Fibroblast of skin of left biceps (primary cell): ENCODE data around the gene SPAG7.
A peak's percentile ranks its signal among the peaks of the same experiment; 100 is the strongest.

Source experiments
- DNase-seq, 2 experiments: peaks; one replicate each; pipeline ENCODE4 v3.0.0-alpha.2; 2013; ENCODE audit warnings: low read depth in 2 of 2

The SPAG7 gene

DNA sequence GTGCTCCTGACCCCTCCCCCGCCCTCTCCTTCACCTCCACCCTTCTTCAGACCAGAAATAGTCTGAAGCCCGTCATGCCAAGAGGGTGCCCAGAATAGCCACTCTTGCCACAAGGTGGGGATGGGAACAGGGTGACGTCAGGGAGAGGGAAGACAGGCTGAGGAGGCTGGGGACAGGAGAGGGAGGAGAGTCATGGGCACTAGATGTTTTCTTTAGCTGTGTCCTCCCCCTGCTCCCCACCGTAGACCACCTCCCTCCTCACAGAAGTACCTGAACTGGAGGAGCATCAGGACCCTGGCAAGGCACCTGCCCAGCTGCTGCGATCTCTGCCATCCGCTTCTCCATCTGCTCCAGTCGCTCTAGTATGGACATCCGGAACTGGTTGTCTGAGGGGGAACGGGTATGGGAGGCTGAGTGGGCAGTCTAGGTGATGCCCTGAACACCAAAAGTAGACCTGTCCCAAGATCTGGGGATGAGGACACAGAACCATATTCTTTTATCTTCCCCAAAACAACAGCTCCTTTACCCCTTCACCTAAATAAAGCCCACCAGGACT is 6.6 kb upstream of the SPAG7 start:
- no peak for DNase-seq

DNA sequence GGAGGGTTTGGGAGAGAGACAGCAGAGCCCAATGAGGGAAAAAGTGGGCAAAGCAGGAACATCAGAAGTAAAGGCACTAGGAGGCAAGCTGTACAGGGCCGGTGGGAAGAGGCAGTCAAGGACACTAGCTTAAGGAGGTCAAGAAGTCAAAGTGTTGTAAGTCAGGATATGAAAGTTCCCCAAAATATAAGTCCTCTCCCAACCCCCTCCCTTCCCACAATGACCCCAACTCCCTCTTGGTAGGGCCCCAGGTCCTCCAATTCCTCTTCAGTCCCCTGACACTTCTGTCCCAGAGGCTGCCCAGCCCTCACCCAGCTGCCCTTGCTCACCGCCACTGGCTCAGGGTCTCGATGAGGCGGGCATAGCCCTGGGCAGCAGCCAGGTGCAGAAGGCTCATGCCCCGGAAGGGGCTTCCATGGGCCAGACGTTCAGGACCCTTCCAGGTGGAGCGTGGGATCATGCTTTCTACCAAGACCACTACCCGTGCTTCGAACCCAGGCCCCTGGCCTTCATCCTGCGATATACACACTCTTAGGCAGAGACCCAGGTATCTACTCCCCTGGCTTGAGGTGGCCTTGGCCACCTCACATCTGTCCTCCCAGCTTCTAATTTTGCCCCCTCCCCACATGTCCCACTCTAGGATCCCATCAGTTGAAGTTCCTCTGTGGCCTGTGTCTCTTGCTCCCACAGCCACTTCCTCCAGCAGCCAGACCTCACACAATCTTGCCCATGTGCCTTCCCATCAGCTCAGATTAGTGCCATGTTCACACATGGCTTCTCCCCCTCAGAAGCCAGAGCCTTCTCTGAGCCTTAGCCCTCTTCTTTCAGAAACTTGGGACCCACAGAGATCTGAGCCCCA is 5.9 kb upstream of the SPAG7 start:
- no peak for DNase-seq

DNA sequence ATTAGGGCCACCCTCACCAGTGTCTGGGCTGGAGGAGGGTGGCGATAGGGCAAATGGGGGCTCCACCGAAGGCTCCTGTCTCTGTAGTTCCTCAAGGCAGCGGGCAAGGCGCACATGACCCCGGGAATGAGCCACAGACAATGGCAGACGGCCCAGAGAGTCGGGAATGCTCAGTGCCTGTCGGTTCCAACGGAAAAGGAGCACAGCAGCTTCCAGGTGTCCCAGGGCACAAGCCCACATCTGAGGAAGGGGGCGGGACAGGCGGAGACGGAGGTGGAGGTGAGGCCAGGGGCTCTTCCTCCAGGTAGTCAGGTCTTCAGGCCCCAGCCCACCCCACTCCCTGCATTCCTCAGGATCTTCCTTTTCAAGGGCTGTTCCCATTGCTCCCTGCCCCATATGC is 5.1 kb upstream of the SPAG7 start:
- no peak for DNase-seq

DNA sequence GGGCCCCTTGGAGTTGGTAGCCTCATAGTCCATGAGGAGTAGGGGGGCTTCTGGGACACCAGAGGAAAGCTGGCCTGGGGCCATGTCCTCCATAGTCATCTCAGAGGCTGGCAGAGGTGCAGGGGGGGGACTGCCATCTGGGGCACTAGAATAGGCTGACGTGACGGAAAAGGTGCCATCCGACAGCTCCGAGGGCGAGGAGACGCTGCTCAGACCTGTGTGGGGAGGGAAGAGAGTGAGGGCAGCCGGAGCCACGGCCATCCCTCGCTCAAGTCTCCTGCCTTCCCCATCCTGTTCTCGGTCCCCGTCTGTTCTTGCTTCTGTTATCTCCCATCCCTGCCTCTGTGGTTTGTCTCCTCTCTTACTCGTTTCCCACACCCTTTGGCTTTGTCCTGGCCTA is 4.7 kb upstream of the SPAG7 start:
- DNase-seq: no peak

DNA sequence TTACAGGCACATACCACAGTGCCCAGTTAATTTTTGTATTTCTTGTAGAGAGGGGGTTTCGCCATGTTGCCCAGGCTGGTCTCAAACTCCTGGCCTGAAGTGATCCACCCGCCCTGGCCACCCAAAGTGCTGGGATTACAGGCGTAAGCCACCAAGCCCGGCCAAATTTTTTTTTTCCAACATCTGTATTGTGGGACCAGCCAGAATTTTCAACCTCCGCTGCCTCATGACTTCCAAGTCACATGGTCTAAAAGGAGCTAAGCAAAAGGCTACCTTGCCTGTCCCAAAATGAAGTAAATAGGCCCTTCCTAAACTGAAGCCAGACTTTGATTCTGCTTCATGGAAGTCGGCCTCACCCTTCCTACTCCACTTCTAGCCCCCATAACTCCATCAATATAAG is 4.2 kb upstream of the SPAG7 start:
- DNase-seq: no peak

DNA sequence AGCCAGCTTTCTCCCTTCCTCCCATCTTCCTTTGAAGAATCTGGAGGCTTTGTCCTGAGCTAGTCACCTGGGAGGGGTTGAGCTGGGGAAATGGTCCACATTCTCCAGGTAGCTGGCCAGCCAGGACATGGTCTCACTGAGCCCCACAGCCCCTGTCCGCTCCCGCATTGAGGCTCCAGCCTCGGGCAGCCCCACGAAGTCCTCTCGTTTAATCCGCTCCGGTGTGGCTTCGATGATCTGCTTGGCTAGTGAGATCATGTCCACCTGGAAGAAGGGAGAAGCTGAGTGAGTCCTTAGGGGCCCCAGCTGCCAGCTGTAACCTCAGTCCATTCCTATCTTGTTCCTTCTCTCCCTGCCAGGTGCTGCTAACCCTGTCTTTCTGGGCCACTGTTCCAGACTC is 2.7 kb upstream of the SPAG7 start:
- DNase-seq: no peak

DNA sequence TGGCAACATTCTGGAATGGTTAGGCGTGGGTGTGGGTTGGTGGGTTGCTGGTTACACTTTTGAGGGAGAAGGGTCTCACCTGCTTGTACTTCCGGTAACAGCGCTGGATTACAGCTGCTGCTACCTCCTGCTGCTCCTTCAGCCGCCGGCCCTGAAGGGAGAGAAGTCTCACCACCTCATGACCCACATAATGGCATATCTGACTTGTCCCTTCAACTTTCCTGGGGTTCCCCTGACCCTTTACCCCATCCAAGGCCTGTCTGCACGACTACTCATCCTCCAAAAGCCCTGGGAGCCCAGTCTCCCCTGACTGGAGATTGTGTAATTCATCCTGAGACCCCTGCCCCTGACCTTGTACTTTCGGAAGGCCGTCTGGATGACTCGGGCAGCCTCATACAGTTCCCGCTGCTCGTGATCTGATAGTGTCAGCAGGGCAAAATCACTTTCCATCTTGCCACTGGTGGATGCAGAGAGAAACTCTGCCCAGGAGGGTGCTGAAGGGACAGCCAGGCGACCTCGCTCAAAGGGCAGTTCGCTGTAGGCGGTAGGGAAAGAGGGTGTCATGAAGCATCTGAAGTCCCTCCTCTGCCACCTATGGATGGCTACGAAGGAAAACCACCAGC is 2.0 kb upstream of the SPAG7 start:
- no peak for DNase-seq

DNA sequence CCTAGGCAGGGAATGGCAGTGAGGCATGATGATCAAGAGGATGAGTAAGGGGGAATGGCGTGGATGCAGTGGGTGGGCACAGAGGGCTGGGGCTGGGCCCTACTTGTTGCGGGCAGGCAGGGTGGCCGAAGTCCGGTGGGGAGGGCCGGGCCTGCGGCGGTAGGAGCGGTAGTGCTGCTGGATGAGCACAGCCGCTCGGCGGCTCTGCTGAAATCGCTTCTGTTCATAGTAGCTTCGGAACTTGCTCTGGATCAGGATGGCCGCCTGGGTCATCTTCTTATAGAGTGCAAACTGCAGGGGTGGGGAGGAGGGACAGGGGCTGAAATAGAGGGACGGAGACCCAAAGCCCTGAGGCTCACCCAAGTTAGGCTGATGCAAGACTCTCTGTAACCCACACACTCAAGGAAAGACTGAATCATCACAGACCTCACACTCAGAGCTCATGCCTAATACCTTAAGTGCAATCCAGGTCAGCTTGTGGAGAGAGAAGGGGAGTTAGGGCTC is 1.5 kb upstream of the SPAG7 start:
- peak; percentile 89 for DNase-seq

DNA sequence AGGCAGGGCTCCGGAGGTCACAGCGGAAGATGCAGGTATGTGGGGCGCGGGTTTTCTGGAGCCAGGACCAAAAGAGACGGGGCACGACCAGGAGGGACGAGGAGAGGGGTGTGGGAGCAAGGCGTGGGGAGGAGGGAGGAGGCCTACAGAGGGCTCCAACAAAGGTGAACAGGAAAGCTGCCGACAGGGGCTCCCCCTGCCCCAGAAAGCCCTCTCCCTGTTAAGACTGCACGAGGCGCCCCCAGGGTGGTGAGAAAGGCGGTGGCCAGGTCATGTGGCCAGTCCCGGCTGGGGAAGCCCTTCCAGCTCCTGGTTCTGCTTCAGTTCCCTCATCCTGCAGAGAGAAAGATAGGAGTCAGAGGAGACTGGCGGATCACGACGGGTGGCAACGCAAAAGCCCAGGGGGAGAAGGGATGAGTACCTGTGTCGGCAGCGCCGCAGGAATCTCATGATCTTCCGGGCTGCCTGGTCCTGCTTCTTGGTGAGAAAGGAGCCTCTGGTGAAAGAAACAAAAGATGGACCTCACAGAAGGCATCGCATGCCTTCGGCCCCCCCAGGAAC is 949 bp upstream of the SPAG7 start:
- DNase-seq: no peak

DNA sequence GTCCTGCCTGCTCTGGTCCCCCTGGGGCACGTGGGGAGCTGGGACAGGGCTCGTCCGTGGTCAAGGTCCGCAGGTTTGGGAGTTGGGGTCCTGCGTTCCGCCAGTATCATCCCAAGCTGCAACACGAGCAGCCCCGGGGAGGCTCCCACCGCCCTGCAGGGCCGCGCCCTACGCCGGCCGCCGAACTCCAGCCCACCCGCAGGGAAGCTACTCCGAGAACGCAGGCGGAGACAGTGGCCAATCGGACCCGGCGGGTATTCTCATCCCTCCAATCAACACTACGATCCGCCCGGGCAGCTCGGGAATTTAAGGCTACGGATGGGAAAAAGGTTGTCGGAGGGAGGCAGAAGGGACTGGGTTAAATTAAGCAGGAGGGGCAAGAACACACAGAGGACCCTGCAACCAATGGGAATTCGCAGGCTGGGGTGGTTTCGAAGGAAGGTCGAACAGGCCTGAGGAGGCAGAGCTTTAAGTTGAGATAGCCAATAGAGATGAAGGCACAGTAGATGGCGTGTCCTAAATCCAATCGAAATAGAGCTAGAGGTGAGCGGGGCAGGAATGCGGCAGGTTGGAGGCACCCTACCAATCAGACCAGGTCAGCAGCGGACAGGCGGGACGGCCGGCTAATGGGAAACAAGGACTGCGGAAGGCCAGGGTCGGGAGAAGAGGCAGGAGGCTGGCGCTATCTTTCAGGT is 626 bp downstream of the SPAG7 start:
- DNase-seq: peak; percentile 99

DNA sequence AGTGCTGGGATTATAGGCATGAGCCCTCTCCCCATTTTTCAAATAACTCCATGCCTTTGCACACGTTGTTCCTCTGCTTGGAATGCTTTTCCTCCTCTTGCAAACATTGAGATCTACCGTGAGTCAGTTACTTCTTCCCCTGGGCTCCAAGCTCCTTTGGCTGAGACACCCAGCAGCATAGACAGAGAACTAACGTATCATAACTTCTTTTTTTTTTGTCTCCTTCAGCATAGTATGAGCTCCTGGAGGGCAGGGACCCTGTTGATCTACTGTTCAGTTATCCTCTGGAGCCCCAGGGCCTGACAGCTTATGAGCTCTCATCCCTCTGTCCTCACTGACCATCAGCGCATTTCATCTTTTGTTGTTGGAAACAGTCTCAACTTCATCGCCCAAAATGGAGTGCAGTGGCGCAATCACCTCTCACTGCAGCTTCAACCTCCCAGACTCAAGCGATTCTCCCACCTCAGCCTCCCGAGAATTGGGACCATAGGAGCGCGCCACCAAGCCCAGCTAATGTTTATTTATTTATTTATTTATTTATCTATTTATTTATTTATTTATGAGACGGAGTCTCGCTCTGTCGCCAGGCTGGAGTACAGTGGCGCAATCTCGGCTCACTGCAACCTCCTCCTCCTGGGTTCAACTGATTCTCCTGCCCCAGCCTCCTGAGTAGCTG is 2.2 kb downstream of the SPAG7 start:
- no peak for DNase-seq

DNA sequence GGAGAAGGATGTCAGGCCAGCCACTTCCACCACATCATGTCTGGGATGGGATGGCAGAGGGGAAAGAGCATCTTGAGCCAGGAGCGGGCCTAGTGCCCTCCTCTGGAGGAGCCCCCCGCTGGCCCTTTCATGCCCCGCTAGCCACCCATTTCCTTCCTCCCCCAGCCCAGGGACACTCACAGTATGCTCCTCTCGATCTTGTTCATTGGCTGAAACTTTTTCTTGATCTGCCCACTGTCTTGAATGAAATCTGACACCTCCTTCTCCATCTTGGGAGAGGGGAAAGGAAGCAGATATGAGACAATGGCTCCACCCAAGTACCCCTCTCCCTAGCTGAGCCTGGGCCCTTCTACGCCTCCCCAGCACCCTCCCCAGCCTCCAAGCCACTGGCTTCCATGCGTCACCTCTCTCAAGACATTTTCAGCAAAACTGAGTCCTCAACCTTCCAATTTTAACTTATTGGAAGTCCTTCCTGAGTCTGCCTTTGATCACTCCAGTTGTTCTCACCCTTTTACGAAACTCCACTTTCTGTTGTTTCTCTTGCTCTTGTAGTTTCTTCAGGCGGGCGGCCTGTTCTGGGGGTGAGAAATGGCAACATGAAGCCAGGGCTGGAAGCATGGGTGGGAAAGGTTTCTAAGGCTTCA is 7.2 kb downstream of the SPAG7 start:
- no peak for DNase-seq

DNA sequence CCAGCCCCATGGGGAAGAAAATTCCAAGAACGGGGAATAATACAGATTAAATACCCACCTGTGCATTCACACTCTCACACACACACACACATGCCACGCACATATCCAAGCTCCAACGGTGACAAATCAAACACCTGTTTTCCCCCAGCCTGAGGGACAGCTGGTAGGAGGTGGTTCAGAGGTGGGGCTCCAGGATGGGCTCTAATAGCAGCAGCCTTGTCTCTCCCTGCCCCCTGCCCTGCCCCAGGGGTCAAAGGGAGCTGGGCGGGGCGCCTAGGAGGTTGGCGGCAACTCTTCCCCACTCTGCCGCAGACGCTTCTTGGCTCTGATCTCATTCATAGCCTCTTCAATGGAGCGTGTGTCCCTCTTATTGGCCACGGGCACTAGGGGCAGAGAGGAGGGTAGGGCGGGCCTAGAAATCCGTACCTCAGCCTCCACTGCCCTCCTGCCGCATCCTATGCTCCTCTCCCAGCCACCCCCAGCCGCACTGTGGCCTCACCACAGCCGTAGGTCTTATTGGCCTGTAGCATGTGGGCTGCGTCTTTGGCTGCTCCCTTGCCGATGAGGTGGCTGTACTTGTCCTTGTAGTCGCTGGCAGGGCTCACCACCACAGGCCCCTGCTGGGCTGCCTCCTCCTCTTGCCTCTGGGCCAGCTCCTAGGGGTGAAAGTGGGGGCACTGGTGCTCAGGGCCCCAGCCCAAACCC is 8.2 kb downstream of the SPAG7 start:
- no peak for DNase-seq

DNA sequence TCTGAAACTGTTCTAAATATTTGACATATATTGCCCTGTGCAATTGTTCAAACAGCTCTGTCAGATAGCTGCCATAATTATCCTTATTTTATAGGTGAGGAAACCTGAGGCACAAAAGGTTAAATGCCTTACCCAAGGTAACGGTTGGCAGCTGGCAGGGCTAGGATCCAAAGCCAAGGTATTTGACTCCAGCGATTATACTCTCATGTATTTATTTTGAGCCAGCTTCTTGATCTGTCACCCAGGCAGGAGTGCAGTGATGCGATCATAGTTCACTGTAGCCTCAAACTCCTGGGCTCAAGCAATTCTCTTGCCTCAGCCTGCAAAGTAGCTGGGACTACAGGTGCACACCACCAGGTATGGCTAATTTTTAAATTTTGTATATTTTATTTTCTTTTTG is 9.5 kb downstream of the SPAG7 start:
- no peak for DNase-seq

DNA sequence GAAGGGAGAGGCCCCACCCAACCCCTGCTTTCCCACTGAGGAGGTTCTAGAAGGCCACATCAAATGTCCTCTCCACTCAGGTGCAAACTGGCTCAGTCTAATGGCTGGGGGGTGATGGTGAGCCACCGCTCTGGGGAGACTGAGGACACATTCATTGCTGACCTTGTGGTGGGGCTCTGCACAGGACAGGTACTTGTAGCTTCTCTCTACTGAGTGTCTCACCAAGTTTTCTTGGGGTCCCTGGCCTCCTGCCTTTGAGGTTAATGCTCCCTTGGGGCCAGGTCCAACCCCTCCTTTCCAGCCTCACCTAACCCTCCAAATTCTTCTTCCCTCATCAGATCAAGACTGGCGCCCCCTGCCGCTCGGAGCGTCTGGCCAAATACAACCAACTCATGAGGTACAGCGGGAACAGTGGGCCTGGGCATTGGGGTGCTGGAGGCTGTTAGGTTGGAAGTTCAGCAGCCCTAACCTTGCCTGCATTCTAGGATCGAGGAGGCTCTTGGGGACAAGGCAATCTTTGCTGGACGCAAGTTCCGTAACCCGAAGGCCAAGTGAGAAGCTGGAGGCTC is 11.0 kb downstream of the SPAG7 start:
- no peak for DNase-seq

DNA sequence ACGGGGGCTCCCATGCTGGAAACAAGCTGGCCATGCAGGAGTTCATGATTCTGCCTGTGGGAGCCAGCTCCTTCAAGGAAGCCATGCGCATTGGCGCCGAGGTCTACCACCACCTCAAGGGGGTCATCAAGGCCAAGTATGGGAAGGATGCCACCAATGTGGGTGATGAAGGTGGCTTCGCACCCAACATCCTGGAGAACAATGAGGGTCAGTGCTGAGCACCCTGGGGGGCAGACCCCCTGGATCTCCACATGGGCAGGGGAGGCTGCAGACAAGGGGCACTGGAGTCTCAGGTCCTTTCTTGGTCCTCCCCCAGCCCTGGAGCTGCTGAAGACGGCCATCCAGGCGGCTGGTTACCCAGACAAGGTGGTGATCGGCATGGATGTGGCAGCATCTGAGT is 12.5 kb downstream of the SPAG7 start:
- no peak for DNase-seq

DNA sequence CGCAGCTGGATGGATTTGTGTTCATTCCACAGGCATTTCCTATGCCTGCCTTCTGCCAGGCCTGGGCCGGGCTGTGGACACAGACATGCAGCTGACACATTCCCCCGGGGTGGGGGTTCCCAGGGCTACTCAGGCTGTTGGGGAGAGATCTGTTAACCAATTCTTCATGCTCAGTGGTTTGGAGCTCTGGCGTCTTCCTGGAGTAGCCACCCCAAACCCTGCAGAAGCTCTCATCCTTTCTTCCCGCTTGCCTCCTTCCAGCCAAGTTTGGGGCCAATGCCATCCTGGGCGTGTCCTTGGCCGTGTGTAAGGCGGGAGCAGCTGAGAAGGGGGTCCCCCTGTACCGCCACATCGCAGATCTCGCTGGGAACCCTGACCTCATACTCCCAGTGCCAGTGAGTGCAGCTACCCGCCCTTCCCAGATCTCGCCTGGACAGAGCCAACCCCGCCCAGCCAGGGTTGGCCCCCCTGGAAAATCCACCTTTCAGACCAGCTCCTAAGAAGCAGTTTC is 14.1 kb downstream of the SPAG7 start:
- no peak for DNase-seq

DNA sequence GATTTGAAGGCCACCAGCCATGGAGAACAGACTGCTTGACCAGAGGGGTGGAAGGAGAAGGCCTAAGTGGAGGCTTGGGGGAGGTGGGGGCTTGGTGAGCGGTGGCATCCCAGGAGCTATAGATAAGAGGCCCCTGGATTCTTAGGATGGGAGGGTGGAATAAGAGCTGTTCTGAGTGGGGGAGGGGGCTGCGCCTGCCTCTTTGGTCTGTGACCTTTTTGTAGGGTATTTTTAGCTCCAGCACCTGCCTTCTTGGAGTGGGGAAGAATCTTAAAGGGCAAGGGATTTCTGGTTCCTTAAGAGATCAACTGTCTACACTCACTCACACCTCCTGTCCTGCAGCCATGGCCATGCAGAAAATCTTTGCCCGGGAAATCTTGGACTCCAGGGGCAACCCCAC is 16.1 kb downstream of the SPAG7 start:
- no peak for DNase-seq

DNA sequence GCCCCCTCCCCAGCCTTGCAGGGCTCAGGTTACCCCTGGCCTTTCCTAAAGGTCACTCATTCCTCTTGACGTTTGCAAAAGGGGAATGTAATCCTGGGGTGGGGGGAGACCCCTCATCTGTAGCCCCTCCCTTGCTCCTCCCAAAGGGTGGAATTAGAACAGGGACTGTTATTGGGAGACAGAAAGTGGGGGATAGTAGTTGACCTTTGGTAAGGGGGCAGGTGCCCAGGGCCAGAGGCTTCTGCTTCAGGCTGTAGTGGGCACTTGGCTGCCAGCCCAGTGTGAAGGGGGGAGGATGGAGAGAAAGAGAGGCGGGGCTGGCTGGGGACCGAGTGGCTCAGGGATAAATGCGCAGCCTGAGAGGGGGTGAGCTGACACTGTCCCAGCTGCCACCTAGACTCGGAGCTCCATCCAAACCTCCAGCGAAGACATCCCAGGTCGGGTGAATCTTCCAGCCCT is 16.8 kb downstream of the SPAG7 start, which contains the start of gene ENO3:
Gene ENO3, plus strand, starts transcription at position 374 of the 459 bp plus-strand sequence. CDS start 711 bp downstream, outside the sequence.
- no peak for DNase-seq
